ENCODE measurements around the gene TRAPPC12.

- no peak for TF ChIP-seq POLR2A (IDR thresholded peaks at IDR 0.05)
- TF ChIP-seq, protein P1, sequence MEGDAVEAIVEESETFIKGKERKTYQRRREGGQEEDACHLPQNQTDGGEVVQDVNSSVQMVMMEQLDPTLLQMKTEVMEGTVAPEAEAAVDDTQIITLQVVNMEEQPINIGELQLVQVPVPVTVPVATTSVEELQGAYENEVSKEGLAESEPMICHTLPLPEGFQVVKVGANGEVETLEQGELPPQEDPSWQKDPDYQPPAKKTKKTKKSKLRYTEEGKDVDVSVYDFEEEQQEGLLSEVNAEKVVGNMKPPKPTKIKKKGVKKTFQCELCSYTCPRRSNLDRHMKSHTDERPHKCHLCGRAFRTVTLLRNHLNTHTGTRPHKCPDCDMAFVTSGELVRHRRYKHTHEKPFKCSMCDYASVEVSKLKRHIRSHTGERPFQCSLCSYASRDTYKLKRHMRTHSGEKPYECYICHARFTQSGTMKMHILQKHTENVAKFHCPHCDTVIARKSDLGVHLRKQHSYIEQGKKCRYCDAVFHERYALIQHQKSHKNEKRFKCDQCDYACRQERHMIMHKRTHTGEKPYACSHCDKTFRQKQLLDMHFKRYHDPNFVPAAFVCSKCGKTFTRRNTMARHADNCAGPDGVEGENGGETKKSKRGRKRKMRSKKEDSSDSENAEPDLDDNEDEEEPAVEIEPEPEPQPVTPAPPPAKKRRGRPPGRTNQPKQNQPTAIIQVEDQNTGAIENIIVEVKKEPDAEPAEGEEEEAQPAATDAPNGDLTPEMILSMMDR (IDR thresholded peaks at IDR 0.05): no peak
These were observed 9.7 kb downstream of the TRAPPC12 start for GRCh38 chr2:3389193-3389592.

Data from thyroid gland (tissue), 4 donors.